Mucosa of descending colon (tissue), 3 donors: ENCODE measurements around the gene ENAH. TPM values are rescaled to one million over a fixed set of nuclear protein-coding genes. Genes with fewer than 3 reads are reported as not detected.

Experiments
- ATAC-seq: fragments of 200-7000 bp; cut with Tn5 transposase; one replicate; pipeline ENCODE4 v1.9.1; 2020; ENCODE audit warnings: mild to moderate bottlenecking, moderate library complexity
- DNase-seq, 3 donors: peaks; one replicate each; pipeline ENCODE4 v3.0.0-alpha.2; 2020
- H3K36me3 ChIP-seq: fragments of 200-600 bp; one replicate; pipeline ENCODE4 v1.8.0; 2021; ENCODE audit warnings: low read depth, mild to moderate bottlenecking
- H3K4me1 ChIP-seq: fragments of 200-600 bp; one replicate; pipeline ENCODE4 v1.8.0; 2021; ENCODE audit warnings: low read depth, mild to moderate bottlenecking
- H3K4me3 ChIP-seq: fragments of 200-600 bp; one replicate; pipeline ENCODE4 v1.8.0; 2021; ENCODE audit warnings: mild to moderate bottlenecking
- H3K9me3 ChIP-seq: fragments of 200-600 bp; one replicate; pipeline ENCODE4 v1.8.0; 2021; ENCODE audit warnings: mild to moderate bottlenecking
- CTCF ChIP-seq: fragments of 200-600 bp; IDR thresholded peaks from one replicate; pipeline ENCODE4 v1.8.0; 2022; ENCODE audit warnings: antibody characterized with exemption, mild to moderate bottlenecking
- intact Hi-C, 2 donors: fragments of 100-400 bp; cut with DNase I in 1 of 2; cut with micrococcal nuclease in 1 of 2; formaldehyde crosslinking; loops; one replicate each; pipeline versions ENCODE4 v1.11.0 to v1.11.1; 2022; cut with DNase I, micrococcal nuclease
- total RNA-seq, 3 donors: library from RNA; stranded (reverse); fragmentation: NEBNext Ultra II Directional in 2 of 3; extraction: Animal tissue kit (Norgen Biotek cat#: 25700) in 2 of 3; gene quantifications; one replicate each; pipeline versions ENCODE4 v1.2.1 to v1.2.4, GENCODE V29; 2021 to 2023
- donor health status: DM: no; HTN: no; CAD: no; lungs with moderate emphysema.
- donor health status: DM: no; HTN: no; CAD: no.
- donor health status: DM: no; HTN: yes; CAD: no.

ENAH gene
- total RNA-seq, 3 donors from 2014 or later, result 17.6 to 130 (median 41.3) TPM

- no peak for TF ChIP-seq CTCF
- DNase-seq (no peak), ATAC-seq (no peak)
- intact Hi-C loops, result no loop called here
- no peak overlapping the region for H3K4me3 ChIP-seq
- H3K9me3 ChIP-seq, result no peaks in the 10 kb centered on the region
- H3K36me3 ChIP-seq, result no peaks in the 10 kb centered on the region
- no peaks in the 10 kb centered on the region for H3K4me1 ChIP-seq
These were observed 164.2 kb downstream of the ENAH start for GRCh38 chr1:225488676-225489075.

GRCh38 chr1:225486856-225487255, 166.1 kb downstream of the ENAH start:
- H3K9me3 ChIP-seq, result no peaks in the 10 kb centered on the region
- no peak for TF ChIP-seq CTCF
- no peaks in the 10 kb centered on the region for H3K4me1 ChIP-seq
- no peak for ATAC-seq
- intact Hi-C loops, result no loop called here
- no peaks in the 10 kb centered on the region for H3K36me3 ChIP-seq
- DNase-seq, result no peak
- H3K4me3 ChIP-seq, result no peak overlapping the region

DNA sequence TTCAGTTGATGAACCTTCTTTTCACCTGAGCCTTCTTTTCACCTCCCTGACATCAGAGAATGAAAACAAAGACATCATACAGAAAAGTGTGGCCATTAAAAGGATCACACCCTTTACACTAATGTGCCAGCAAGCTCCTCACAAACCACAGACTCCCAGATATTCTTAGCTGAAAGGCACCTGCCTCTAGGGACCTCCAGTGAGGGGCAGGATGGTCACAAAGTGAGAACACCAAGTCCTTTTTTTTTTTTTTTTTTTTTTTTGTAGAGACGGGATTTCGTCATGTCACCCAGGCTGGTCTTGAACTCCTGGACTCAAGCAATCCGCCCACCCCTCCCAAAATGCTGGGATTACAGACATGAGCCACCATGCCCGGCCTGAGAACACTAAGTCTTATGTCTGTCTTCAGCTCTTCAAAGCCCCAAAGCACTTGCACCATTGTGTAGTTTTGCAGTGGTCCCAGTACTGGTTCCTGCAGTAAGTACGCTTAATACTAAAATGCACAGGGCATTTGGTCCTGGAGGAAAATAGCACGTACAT, 166.9 kb downstream of the ENAH start:
- Histone ChIP-seq H3K9me3 (no peaks in the 10 kb centered on the region), H3K36me3 (no peaks in the 10 kb centered on the region), H3K4me1 (no peaks in the 10 kb centered on the region), H3K4me3 (no peak overlapping the region)
- DNase-seq (no peak), ATAC-seq (no peak)
- intact Hi-C loops, result no loop called here
- TF ChIP-seq CTCF, result no peak

GRCh38 chr1:225485226-225485625, 167.7 kb downstream of the ENAH start:
- Histone ChIP-seq H3K9me3 (no peaks in the 10 kb centered on the region), H3K4me3 (no peak overlapping the region), H3K4me1 (no peaks in the 10 kb centered on the region), H3K36me3 (no peaks in the 10 kb centered on the region)
- DNase-seq (no peak), ATAC-seq (no peak)
- intact Hi-C loops, result no loop called here
- no peak for TF ChIP-seq CTCF

- no peak overlapping the region for H3K4me3 ChIP-seq
- no peaks in the 10 kb centered on the region for H3K36me3 ChIP-seq
- DNase-seq (no peak), ATAC-seq (no peak)
- no peaks in the 10 kb centered on the region for H3K9me3 ChIP-seq
- no peak for TF ChIP-seq CTCF
- intact Hi-C loops, result no loop called here
- no peaks in the 10 kb centered on the region for H3K4me1 ChIP-seq
These were observed 168.2 kb downstream of the ENAH start for GRCh38 chr1:225484657-225485214.
